ENCODE data around the gene PTPRM. TPM values are rescaled to one million over a fixed set of nuclear protein-coding genes. Genes with fewer than 3 reads are reported as not detected.

Gene PTPRM
- total and polyA plus RNA-seq, 2 of the 8 experiments (the other 6 are each of a cell fraction or from before 2014, with no cell fraction given), result 4.1 to 7.0 TPM

- no peak for TF ChIP-seq MAFK (IDR thresholded peaks at IDR 0.05; ENCODE audit: low read depth, low read length)
- TF ChIP-seq SIRT6 (IDR thresholded peaks at IDR 0.05; ENCODE audit: low read length), result no peak
- TF ChIP-seq BRCA1 (IDR thresholded peaks at IDR 0.05; ENCODE audit: low read depth, low read length), result no peak
- no peak for TF ChIP-seq TBP (IDR thresholded peaks at IDR 0.05; ENCODE audit: low read depth, low read length)
- no peak for TF ChIP-seq SIX5 (IDR thresholded peaks at IDR 0.05; ENCODE audit: low read depth, low read length)
Measured at GRCh38 chr18:7758764-7759163, 191.6 kb downstream of the PTPRM start (continued).
